ENCODE data around the gene LRMDA. TPM values are rescaled to one million over a fixed set of nuclear protein-coding genes. Genes with fewer than 3 reads are reported as not detected.

The LRMDA gene
- total and polyA plus RNA-seq, 7 donors = 1.0 to 5.7 (median 2.5) TPM

DNA sequence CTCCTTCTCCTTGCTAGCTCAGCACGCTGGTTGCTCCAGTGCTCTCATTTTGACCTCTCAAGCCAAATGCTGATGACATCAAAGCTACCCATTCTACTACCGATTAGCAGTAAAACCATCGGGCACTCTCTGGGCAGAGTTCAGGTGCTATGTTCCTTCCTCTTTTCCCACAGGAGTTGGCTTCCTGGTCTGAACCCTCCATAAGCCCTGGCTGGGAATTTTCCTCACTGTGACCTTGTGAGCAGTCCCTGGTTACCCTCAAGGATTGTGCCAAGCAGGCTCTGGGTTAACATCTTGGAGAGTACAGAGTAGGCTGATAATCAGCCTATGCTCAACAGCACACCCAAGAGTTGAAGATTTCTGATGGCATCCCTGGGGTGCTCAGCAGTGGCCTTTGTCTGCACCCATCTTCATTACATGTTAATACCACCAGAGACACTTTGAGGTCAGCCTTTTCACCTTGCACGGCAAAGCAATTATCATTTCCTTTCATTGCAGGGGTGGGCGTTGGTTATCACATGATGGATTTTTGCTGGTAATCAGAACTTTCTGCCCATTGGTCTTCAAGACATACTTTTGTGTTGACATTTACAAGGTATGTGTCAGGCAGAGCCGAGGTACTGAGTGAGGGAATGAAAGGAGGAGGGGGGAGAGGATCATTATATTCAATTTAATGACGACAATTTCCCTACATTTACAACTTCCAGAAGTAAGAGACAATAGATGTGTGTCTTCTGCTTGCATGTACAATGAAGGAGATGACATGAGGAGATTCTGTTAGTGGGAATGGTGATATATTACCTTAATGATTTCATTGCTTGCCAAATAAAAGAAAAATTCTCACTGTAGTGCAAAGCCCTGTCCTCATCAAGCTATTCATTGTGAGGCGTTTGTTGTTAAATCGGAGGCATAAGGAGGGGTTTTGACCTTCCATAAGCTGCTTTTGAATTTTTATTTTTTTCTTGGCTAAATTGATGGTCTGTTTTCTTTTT lies 452.0 kb downstream of the LRMDA start:
- Histone ChIP-seq H3K27me3 (ENCODE audit: insufficient read depth in 3 of 3, low read length in 2 of 3) (no peaks in the 10 kb centered on the region), H3K36me3 (ENCODE audit: insufficient read depth in 1 of 2, low read depth in 1 of 2) (no peaks in the 10 kb centered on the region), H3K4me1 (no peaks in the 10 kb centered on the region), H3K4me3 (no peak overlapping the region), H3K9me3 (no peaks in the 10 kb centered on the region), H3K27ac (no peak overlapping the region)
- 70 to 75% (median 70%) methylated on average over 9 of the region's 9 CpGs for WGBS, 3 donors
- intact Hi-C loops (cut with DNase I) = no loop called here
- DNase-seq (no peak), ATAC-seq (no peak)
- TF ChIP-seq, protein P1, sequence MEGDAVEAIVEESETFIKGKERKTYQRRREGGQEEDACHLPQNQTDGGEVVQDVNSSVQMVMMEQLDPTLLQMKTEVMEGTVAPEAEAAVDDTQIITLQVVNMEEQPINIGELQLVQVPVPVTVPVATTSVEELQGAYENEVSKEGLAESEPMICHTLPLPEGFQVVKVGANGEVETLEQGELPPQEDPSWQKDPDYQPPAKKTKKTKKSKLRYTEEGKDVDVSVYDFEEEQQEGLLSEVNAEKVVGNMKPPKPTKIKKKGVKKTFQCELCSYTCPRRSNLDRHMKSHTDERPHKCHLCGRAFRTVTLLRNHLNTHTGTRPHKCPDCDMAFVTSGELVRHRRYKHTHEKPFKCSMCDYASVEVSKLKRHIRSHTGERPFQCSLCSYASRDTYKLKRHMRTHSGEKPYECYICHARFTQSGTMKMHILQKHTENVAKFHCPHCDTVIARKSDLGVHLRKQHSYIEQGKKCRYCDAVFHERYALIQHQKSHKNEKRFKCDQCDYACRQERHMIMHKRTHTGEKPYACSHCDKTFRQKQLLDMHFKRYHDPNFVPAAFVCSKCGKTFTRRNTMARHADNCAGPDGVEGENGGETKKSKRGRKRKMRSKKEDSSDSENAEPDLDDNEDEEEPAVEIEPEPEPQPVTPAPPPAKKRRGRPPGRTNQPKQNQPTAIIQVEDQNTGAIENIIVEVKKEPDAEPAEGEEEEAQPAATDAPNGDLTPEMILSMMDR (IDR thresholded peaks at IDR 0.05) = no peak

DNA sequence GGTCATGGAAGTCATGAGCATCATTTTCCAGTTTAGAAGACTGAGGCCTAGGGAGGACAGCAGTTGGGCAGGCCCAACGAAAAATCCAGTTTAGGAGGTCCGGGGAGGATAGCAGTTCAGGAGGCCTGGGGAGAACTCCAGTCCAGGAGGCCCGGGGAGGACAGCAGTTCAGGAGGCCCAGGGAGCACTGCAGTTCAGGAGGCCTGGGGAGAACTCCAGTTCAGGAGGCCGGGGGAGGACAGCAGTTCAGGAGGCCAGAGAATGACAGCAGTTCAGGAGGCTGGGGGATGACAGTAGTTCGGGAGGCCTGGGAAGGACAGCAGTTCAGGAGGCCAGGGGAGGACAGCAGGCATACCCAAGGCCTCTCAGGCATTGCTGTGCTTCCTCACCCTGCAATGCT lies 453.4 kb downstream of the LRMDA start:
- Histone ChIP-seq H3K27ac (no peak overlapping the region), H3K9me3 (no peaks in the 10 kb centered on the region), H3K27me3 (ENCODE audit: insufficient read depth in 3 of 3, low read length in 2 of 3) (no peaks in the 10 kb centered on the region), H3K4me1 (no peaks in the 10 kb centered on the region), H3K4me3 (no peak overlapping the region), H3K36me3 (ENCODE audit: insufficient read depth in 1 of 2, low read depth in 1 of 2) (no peaks in the 10 kb centered on the region)
- ATAC-seq = no peak
- TF ChIP-seq, protein P1 (IDR thresholded peaks at IDR 0.05) = no peak
- no peak for DNase-seq
- intact Hi-C loops (cut with DNase I) = no loop called here
- 91 to 94% (median 91%) methylated on average over 5 of the region's 5 CpGs for WGBS, 3 donors

DNA sequence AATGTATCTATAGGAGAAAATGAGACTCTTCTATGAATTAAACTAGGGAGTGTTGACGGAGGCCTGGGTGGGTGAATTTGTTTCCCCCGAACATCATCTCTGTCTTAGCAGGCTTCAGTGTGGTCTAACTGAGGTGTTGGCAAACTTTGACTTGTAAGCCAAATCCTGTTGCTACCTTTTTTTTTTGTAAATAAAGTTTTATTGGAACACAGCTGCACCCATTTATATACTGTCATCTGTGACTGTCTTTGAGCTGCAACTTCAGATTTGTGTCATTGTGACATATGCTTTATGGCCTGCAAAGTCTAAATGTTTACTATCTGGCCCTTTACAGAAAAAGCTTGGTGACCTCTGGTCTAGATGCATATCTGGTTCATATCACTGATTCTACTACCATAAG lies 455.9 kb downstream of the LRMDA start:
- intact Hi-C loops (cut with DNase I) = no loop called here
- ATAC-seq (no peak), DNase-seq (no peak)
- Histone ChIP-seq H3K36me3 (ENCODE audit: insufficient read depth in 1 of 2, low read depth in 1 of 2) (no peaks in the 10 kb centered on the region), H3K27ac (no peak overlapping the region), H3K4me3 (no peak overlapping the region), H3K27me3 (ENCODE audit: insufficient read depth in 3 of 3, low read length in 2 of 3) (no peaks in the 10 kb centered on the region), H3K4me1 (no peaks in the 10 kb centered on the region), H3K9me3 (no peaks in the 10 kb centered on the region)
- WGBS, 3 donors = 95 to 100% (median 96%) methylated on average over 2 of the region's 2 CpGs
- TF ChIP-seq, protein P1 (IDR thresholded peaks at IDR 0.05) = no peak

DNA sequence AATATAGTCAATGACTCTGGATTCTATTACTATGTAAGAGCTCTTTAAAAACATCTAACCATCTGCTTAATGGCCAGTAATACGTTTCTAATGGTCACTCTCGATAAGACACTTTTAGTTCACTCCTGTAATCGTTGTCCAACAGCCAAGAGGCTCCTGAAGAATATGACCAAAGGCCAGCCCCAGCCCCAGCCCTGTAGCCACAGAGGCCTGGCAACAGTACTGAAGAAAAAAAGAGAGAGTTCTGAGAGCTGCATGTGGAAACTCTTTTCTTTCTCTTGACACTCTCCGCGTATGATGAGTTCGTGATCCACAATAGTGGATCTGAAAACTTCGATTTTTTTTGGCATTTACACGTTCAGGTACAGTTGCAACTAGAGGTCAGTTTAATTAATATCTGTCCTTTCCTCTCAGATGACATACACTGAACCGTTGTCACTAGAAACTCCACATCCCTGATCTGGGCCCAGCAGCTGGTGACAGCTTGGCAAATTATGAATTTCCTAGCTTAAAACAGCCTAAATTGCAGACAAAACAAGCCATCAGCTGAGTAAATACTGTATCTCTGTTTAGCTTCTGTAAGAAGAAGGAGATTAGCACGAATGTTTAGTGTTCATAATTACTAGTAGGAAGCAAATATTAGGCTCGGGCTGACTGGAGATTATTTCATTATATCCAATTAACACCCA lies 456.7 kb downstream of the LRMDA start:
- Histone ChIP-seq H3K4me3 (no peak overlapping the region), H3K4me1 (no peaks in the 10 kb centered on the region), H3K36me3 (ENCODE audit: insufficient read depth in 1 of 2, low read depth in 1 of 2) (no peaks in the 10 kb centered on the region), H3K9me3 (no peaks in the 10 kb centered on the region), H3K27me3 (ENCODE audit: insufficient read depth in 3 of 3, low read length in 2 of 3) (no peaks in the 10 kb centered on the region), H3K27ac (no peak overlapping the region)
- ATAC-seq (no peak), DNase-seq (no peak)
- 72 to 77% (median 74%) methylated on average over 11 of the region's 11 CpGs for WGBS, 3 donors
- TF ChIP-seq, protein P1 (IDR thresholded peaks at IDR 0.05) = no peak
- intact Hi-C loops (cut with DNase I) = no loop called here
